SK-N-SH (cell line): ENCODE measurements around the gene STKLD1.

Experiments used
- MXI1 ChIP-seq: IDR thresholded peaks from 2 replicates; pipeline ENCODE4 v1.6.1; 2012; ENCODE audit warnings: mild to moderate bottlenecking, low read depth, low read length, improper control_type of control experiment
- NRF1 ChIP-seq: IDR thresholded peaks from 2 replicates; pipeline ENCODE4 v1.6.1; 2012; ENCODE audit warnings: low read depth, mild to moderate bottlenecking, low read length
- POLR2AphosphoS5 ChIP-seq: IDR thresholded peaks from 2 replicates; pipeline ENCODE4 v1.6.1; 2012; ENCODE audit warnings: low read depth, low read length
- RAD21 ChIP-seq: IDR thresholded peaks from 2 replicates; pipeline ENCODE4 v1.6.1; 2012; ENCODE audit warnings: mild to moderate bottlenecking, low read length
- RFX5 ChIP-seq: IDR thresholded peaks from 2 replicates; pipeline ENCODE4 v1.6.1; 2012; ENCODE audit warnings: mild to moderate bottlenecking, improper control_type of control experiment, low read length
- SMC3 ChIP-seq: IDR thresholded peaks from 2 replicates; pipeline ENCODE4 v1.6.1; 2012; ENCODE audit warnings: low read depth, low read length, improper control_type of control experiment
- TAF1 ChIP-seq: IDR thresholded peaks from 2 replicates; pipeline ENCODE4 v1.6.1; 2012; ENCODE audit warnings: low read depth, mild to moderate bottlenecking, low read length, moderate library complexity, borderline replicate concordance
- TCF12 ChIP-seq: IDR thresholded peaks from 2 replicates; pipeline ENCODE4 v1.4.0; 2012
- TEAD4 ChIP-seq: IDR thresholded peaks from 2 replicates; pipeline ENCODE4 v1.4.0; 2012; ENCODE audit warnings: mild to moderate bottlenecking, borderline replicate concordance; ENCODE audit not compliant: insufficient read depth
- YY1 ChIP-seq: IDR thresholded peaks from 2 replicates; pipeline ENCODE4 v1.4.0; 2012; ENCODE audit warnings: low read depth, mild to moderate bottlenecking
- TF ChIP-seq, protein P1 (sequence below): fragments of 200-600 bp; sonication (generic); IDR thresholded peaks from 2 replicates; pipeline ENCODE4 v1.6.1; 2017; ENCODE audit warnings: antibody characterized with exemption, mild to moderate bottlenecking, moderate library complexity
- TF ChIP-seq, protein P2 (sequence below): IDR thresholded peaks from 2 replicates; pipeline ENCODE4 v1.6.1; 2012; ENCODE audit warnings: mild to moderate bottlenecking, low read depth, low read length, moderate library complexity

DNA sequence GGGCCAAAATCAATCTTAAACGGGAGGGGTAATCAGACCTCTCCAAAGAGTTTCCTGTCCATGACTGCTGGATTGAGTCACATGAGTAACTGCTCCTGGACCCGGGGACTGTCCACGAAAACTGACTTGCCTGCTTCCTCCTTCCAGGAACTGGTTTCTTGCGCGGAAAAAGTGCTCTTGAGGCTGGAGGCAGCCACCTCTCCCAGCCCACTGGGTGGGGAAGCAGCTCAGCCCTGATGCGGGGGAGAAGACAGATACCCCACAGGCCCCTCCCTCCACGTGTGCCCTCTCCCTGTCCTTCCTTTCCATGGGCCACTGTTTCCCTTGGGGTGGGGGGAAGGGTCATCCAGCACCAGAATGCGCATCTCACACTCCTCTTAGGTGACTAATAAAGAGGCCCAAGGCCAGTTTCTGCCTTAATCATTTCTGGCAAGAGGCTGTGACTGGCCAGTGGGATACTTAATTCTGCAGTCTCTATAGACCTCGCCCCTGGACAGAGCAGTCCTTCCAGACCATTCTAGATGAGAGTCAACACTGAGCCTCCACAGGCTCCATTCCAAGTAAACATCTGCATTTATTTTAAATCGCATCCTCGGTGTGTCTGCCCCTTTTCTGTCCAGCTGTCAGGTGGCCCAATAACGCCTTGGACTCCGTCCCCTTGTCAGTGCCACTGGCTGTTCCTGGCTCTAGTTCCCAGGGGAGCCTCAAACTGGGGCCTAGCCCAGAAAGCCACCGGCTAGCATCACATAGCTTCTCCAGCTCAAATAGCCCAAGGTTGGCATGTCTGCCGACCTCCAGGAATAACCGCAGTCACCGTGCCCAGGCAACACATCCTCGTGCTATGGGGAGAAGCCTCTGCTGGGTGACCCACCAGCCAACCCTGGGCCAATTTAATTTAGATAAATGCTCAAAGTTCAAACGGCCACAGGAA is 29.6 kb downstream of the STKLD1 start:
- TF ChIP-seq, protein P1, sequence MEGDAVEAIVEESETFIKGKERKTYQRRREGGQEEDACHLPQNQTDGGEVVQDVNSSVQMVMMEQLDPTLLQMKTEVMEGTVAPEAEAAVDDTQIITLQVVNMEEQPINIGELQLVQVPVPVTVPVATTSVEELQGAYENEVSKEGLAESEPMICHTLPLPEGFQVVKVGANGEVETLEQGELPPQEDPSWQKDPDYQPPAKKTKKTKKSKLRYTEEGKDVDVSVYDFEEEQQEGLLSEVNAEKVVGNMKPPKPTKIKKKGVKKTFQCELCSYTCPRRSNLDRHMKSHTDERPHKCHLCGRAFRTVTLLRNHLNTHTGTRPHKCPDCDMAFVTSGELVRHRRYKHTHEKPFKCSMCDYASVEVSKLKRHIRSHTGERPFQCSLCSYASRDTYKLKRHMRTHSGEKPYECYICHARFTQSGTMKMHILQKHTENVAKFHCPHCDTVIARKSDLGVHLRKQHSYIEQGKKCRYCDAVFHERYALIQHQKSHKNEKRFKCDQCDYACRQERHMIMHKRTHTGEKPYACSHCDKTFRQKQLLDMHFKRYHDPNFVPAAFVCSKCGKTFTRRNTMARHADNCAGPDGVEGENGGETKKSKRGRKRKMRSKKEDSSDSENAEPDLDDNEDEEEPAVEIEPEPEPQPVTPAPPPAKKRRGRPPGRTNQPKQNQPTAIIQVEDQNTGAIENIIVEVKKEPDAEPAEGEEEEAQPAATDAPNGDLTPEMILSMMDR, result no peak
- TF ChIP-seq YY1, result no peak
- TF ChIP-seq, protein P2, sequence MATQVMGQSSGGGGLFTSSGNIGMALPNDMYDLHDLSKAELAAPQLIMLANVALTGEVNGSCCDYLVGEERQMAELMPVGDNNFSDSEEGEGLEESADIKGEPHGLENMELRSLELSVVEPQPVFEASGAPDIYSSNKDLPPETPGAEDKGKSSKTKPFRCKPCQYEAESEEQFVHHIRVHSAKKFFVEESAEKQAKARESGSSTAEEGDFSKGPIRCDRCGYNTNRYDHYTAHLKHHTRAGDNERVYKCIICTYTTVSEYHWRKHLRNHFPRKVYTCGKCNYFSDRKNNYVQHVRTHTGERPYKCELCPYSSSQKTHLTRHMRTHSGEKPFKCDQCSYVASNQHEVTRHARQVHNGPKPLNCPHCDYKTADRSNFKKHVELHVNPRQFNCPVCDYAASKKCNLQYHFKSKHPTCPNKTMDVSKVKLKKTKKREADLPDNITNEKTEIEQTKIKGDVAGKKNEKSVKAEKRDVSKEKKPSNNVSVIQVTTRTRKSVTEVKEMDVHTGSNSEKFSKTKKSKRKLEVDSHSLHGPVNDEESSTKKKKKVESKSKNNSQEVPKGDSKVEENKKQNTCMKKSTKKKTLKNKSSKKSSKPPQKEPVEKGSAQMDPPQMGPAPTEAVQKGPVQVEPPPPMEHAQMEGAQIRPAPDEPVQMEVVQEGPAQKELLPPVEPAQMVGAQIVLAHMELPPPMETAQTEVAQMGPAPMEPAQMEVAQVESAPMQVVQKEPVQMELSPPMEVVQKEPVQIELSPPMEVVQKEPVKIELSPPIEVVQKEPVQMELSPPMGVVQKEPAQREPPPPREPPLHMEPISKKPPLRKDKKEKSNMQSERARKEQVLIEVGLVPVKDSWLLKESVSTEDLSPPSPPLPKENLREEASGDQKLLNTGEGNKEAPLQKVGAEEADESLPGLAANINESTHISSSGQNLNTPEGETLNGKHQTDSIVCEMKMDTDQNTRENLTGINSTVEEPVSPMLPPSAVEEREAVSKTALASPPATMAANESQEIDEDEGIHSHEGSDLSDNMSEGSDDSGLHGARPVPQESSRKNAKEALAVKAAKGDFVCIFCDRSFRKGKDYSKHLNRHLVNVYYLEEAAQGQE, result no peak
- no peak for TF ChIP-seq SMC3
- TF ChIP-seq TEAD4, result no peak
- no peak for TF ChIP-seq TAF1
- TF ChIP-seq RAD21, result no peak
- TF ChIP-seq NRF1, result no peak
- TF ChIP-seq MXI1, result no peak
- TF ChIP-seq POLR2AphosphoS5, result no peak
- TF ChIP-seq RFX5, result no peak
- no peak for TF ChIP-seq TCF12
